GM23338 (cell line): ENCODE data around the gene PTPRN2. TPM values are rescaled to one million over a fixed set of nuclear protein-coding genes. Genes with fewer than 3 reads are reported as not detected.

Experiments
- ATAC-seq: fragments of 200-7000 bp; cut with Tn5 transposase; 3 replicates; pipeline ENCODE4 v1.9.1; 2020
- DNase-seq: peaks from one replicate; pipeline ENCODE4 v3.0.0-alpha.2; 2015; ENCODE audit warnings: low spot score
- H2AFZ ChIP-seq: fragments of 200-600 bp; sonication (generic); 2 replicates; pipeline ENCODE4 v1.8.0; 2016; ENCODE audit warnings: antibody characterized with exemption, mild to moderate bottlenecking, moderate library complexity
- H3F3A ChIP-seq: fragments of 200-600 bp; sonication (generic); replicated peaks from 2 replicates; pipeline ENCODE4 v1.8.0; 2017; ENCODE audit warnings: antibody characterized with exemption, mixed run types, low read depth
- H3K27ac ChIP-seq: fragments of 200-600 bp; sonication (generic); 2 replicates; pipeline ENCODE4 v1.6.1; 2016; ENCODE audit warnings: low read depth
- H3K27me3 ChIP-seq: fragments of 200-600 bp; sonication (generic); 2 replicates; pipeline ENCODE4 v1.8.0; 2016; ENCODE audit warnings: mild to moderate bottlenecking, mixed run types, moderate library complexity; ENCODE audit not compliant: insufficient read depth
- H3K36me3 ChIP-seq: fragments of 200-600 bp; sonication (generic); 2 replicates; pipeline ENCODE4 v1.8.0; 2016; ENCODE audit warnings: mild to moderate bottlenecking; ENCODE audit not compliant: insufficient read depth
- H3K4me1 ChIP-seq: fragments of 200-600 bp; sonication (generic); 2 replicates; pipeline ENCODE4 v1.8.0; 2016; ENCODE audit warnings: mild to moderate bottlenecking, moderate library complexity; ENCODE audit not compliant: insufficient read depth
- H3K4me2 ChIP-seq: fragments of 200-600 bp; sonication (generic); 2 replicates; pipeline ENCODE4 v1.7.1; 2017; ENCODE audit warnings: mixed run types
- H3K4me3 ChIP-seq: fragments of 200-600 bp; sonication (generic); 2 replicates; pipeline ENCODE4 v1.6.1; 2016; ENCODE audit warnings: mixed run types
- H3K79me2 ChIP-seq: fragments of 200-600 bp; sonication (generic); replicated peaks from 2 replicates; pipeline ENCODE4 v1.8.0; 2017; ENCODE audit warnings: mild to moderate bottlenecking; ENCODE audit not compliant: insufficient read depth
- H3K9me2 ChIP-seq: fragments of 200-600 bp; sonication (generic); 2 replicates; pipeline ENCODE4 v1.8.0; 2017; ENCODE audit not compliant: insufficient read depth
- H4K20me1 ChIP-seq: fragments of 200-600 bp; sonication (generic); replicated peaks from 2 replicates; pipeline ENCODE4 v1.8.0; 2017; ENCODE audit warnings: mild to moderate bottlenecking; ENCODE audit not compliant: insufficient read depth
- H3K27ac Mint-ChIP-seq: 2 replicates; pipeline ENCODE4 v1.8.0; 2020; ENCODE audit warnings: inconsistent platforms, mild to moderate bottlenecking, moderate library complexity, mixed read lengths
- H3K27me3 Mint-ChIP-seq: 3 replicates; pipeline ENCODE4 v1.8.0; 2022; ENCODE audit warnings: low read depth, mild to moderate bottlenecking, moderate library complexity, mixed read lengths, inconsistent platforms; ENCODE audit not compliant: insufficient read depth, poor library complexity
- H3K36me3 Mint-ChIP-seq: 3 replicates; pipeline ENCODE4 v1.8.0; 2021; ENCODE audit warnings: low read depth, mild to moderate bottlenecking, inconsistent platforms, moderate library complexity, mixed read lengths
- H3K4me1 Mint-ChIP-seq: 3 replicates; pipeline ENCODE4 v1.8.0; 2020; ENCODE audit warnings: mild to moderate bottlenecking, inconsistent platforms, mixed read lengths
- H3K4me3 Mint-ChIP-seq: 3 replicates; pipeline ENCODE4 v1.8.0; 2021; ENCODE audit warnings: moderate library complexity, mild to moderate bottlenecking, inconsistent platforms, mixed read lengths
- H3K9me3 Mint-ChIP-seq: 3 replicates; pipeline ENCODE4 v1.8.0; 2020; ENCODE audit warnings: moderate library complexity, mild to moderate bottlenecking, inconsistent platforms, mixed read lengths
- ETS1 ChIP-seq: IDR thresholded peaks from 2 replicates; pipeline ENCODE4 v1.6.1; 2016; ENCODE audit warnings: antibody characterized with exemption
- EZH2phosphoT487 ChIP-seq: fragments of 200-600 bp; sonication (generic); IDR thresholded peaks from one replicate; pipeline ENCODE4 v1.8.1; 2018; ENCODE audit warnings: antibody characterized with exemption; ENCODE audit not compliant: unreplicated experiment
- REST ChIP-seq: IDR thresholded peaks from one replicate; pipeline ENCODE4 v1.6.1; 2018; ENCODE audit warnings: antibody characterized with exemption; ENCODE audit not compliant: unreplicated experiment
- ZNF462 ChIP-seq: fragments of 250-450 bp; sonication (Bioruptor Pico); IDR thresholded peaks from 2 replicates; pipeline ENCODE4 v1.5.0; 2020; ENCODE audit warnings: mild to moderate bottlenecking, moderate library complexity
- polyA plus RNA-seq: library from polyadenylated mRNA; unstranded; fragments of >200 nt; fragmentation: Nextera tagmentation; extraction: Ambion mirVana; gene quantifications from 2 replicates; pipeline ENCODE4 v1.2.1, GENCODE V29; 2016
- total RNA-seq: library from RNA; depleted of rRNA; stranded (reverse); fragments of >200 nt; shearing (Covaris generic); gene quantifications from 2 replicates; pipeline ENCODE4 v1.2.3, GENCODE V29; 2014

Gene PTPRN2
- total and polyA plus RNA-seq, 2 experiments from 2014 or later, result 0.87 to 4.0 TPM

- TF ChIP-seq ZNF462 (CRISPR knock-in tag), result no peak
- no peak for TF ChIP-seq ETS1
- TF ChIP-seq EZH2phosphoT487, result no peak
Measured at GRCh38 chr7:157872447-157872846, 715.2 kb downstream of the PTPRN2 start (continued).

GRCh38 chr7:157871681-157872080 is 715.9 kb downstream of the PTPRN2 start:
- DNase-seq, result no peak
- Histone ChIP-seq H3K79me2 (no peaks in the 10 kb centered on the region), H2AFZ (no peak overlapping the region), H3K4me3 (no peak overlapping the region), H3K27ac (no peak overlapping the region), H4K20me1 (no peaks in the 10 kb centered on the region), H3K4me1 (no peaks in the 10 kb centered on the region), H3K27me3 (no peaks in the 10 kb centered on the region), H3F3A (no peaks in the 10 kb centered on the region), H3K9me2 (no peaks in the 10 kb centered on the region), H3K36me3 (no peaks in the 10 kb centered on the region), H3K4me2 (no peak overlapping the region)
- Mint-ChIP-seq H3K27me3 (peaks cover 11% of the 10 kb centered on the region), H3K9me3 (peaks cover 90% of the 10 kb centered on the region), H3K36me3 (peaks cover 50% of the 10 kb centered on the region), H3K27ac (no peak overlapping the region), H3K4me3 (no peak overlapping the region), H3K4me1 (no peaks in the 10 kb centered on the region)
- no peak for ATAC-seq
- TF ChIP-seq EZH2phosphoT487 (no peak), REST (no peak), ETS1 (no peak)
